Ureter (tissue), 1 donor: Measurements from ENCODE around the gene ZRANB3. TPM values are rescaled to one million over a fixed set of nuclear protein-coding genes. Genes with fewer than 3 reads are reported as not detected.
"Not testable (repeated sequence)": the region's sequence is repeated elsewhere in the genome, so short reads cannot be mapped to it uniquely, and the experiment has no call there.

ENCODE experiments used
- DNase-seq: peaks from one replicate; pipeline ENCODE4 v3.0.0-alpha.2; 2020; ENCODE audit warnings: low spot score
- total RNA-seq: library from RNA; stranded (reverse); gene quantifications from one replicate; pipeline ENCODE4 v1.2.4, GENCODE V29; 2023
- donor health status: DM: yes; HTN: yes; CAD: no.

The ZRANB3 gene
- total RNA-seq, 1 donor from 2014 or later: 16.5 TPM

DNA sequence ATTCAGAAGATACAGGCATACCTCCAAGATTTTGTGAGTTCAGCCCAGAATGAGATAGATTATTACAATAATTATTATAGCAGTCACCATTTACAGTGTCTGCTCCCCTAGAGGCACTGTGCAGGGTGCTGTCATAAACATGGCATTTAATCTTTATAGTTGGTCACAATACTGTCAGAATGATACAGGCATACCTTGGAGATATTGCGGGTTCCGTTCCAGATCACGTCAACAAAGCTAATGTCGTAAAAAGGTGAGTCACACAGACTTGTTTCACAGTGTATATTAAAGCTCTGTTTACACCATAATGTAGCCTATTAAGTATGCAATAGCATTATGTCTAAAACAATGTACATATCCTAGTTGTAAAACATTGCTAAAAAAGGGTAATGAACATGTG lies 45.6 kb downstream of the ZRANB3 start:
- DNase-seq: no peak

- DNase-seq: no peak
These were observed 55.9 kb downstream of the ZRANB3 start for GRCh38 chr2:135475128-135475527.

DNA sequence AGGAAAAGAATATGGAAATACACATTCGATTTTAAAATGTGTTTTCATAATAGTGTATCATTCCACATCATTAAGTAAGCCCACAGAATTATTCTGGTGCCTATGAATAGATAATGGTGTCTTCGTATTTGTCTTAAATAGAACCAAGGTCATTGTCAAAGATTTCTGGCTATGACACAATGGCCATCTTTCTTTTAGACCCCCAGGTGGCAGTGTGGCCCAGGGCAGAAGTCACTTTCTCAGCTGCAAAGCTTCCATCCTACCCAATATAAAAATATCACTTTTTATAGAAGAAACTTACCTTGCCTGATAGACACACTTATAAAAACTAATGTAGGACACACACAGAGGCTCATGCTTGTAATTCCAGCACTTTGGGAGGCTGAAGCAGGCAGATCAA lies 57.5 kb downstream of the ZRANB3 start:
- DNase-seq: no peak

GRCh38 chr2:135471106-135471505 lies 59.9 kb downstream of the ZRANB3 start:
- no peak for DNase-seq

DNA sequence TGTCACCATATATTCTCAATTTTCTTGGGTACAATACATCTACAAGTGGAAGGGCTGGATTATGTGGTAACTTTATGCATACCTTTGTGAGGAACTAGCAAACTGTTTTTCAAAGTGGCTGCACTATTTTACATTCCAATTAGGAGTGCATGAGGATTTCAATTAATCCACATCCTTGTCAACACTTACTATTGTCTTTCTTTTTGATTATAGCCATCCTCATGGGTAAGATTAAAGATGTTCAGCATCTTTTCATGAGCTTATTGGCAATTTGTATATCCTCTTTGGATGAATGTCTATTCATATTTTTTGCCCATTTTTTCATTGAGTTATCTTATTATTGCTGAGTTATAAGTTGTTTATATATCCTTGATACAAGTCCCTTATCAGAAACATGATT lies 73.7 kb downstream of the ZRANB3 start:
- no peak for DNase-seq

DNA sequence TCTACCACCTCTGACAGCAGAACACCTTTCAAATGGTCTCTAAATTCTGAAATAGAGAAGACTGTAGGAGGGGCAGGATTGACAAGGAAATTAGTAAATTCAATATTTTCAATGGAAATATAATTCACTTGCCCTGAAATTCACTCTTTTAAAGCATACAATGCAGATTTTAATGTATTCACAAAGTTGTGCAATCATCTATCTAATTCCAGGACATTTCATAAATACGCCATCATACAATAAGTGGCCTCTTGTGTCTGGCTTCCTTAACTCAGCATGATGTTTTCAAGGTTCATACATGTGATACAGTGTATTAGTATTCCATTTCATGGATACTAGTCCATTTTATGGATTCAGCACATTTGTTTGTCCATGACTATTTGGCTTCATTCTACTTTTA lies 74.2 kb downstream of the ZRANB3 start:
- no peak for DNase-seq

DNA sequence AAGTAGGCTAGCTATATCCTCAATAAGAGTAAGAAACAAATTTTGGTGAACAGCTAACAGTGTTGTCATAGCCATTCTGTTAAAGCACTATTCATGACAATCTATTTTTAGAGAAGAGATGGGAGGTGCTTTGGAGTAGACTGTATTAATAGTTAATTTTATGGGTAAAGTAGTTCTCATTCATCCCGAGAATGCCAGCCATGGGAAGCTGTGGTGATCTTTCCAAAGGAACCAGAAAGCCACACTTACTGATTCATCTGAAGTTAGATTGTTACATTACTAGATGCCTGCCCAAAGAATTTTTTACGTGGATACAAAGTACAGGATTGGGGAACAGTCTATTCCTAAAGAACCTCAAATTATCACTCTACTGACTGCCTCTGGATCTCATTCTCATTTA lies 74.6 kb downstream of the ZRANB3 start:
- no peak for DNase-seq

DNA sequence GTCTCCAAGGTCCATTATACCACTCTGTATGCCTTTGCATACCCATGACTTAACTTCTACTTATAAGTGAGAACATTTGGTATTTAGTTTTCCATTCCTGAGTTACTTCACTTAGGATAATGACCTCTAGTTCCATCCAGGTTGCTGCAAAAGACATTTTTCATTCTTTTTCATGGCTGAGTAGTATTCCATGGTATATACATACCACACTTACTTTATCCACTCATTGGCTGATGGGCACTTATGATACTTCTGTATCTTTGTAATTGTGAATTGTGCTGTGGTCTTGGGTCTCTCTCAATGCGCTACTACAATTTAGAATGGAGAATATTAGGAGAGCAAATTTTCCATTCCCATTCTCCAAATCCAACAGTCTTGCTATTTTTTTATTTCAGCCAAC lies 76.4 kb downstream of the ZRANB3 start:
- no peak for DNase-seq

GRCh38 chr2:135453027-135453426 lies 78.0 kb downstream of the ZRANB3 start:
- not testable (repeated sequence) for DNase-seq

GRCh38 chr2:135451966-135452365 lies 79.1 kb downstream of the ZRANB3 start:
- DNase-seq: no peak

DNA sequence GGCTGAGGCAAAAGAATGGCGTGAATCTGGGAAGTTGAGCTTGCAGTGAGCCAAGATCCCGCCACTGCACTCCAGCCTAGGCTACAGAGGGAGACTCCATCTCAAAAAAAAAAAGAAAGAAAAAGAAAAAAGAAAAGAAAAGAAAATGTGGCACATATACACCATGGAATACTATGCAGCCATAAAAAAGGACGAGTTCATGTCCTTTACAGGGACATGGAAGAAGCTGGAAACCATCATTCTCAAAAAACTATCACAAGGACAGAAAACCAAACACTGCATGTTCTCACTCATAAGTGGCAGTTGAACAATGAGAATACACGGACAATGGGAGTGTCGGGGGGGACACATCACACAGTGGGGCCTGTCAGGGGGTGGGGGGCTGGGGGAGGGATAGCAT lies 88.0 kb downstream of the ZRANB3 start:
- not testable (repeated sequence) for DNase-seq

- not testable (repeated sequence) for DNase-seq
These were observed 95.9 kb downstream of the ZRANB3 start for GRCh38 chr2:135435155-135435554.

- no peak for DNase-seq
These were observed 106.2 kb downstream of the ZRANB3 start for GRCh38 chr2:135424849-135425248.

DNA sequence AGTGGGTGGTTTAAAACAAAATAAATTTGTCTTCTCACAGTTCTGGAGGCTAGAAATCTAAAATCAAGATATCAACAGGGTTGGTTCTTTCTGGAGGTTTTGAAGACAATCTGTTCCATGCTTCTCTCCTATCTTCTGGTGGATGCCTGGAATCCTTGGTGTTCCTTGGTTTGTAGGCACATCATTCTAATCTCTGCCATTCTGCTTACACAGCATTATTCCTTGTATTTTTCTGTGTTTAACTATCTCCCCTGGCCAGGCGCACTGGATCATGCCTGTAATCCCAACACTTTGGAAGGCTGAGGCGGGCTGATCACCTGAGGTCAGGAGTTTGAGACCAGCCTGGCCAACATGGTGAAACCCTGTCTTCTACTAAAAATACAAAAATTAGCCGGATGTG lies 108.1 kb downstream of the ZRANB3 start:
- DNase-seq: no peak

GRCh38 chr2:135411646-135412045 lies 119.4 kb downstream of the ZRANB3 start:
- no peak for DNase-seq

DNA sequence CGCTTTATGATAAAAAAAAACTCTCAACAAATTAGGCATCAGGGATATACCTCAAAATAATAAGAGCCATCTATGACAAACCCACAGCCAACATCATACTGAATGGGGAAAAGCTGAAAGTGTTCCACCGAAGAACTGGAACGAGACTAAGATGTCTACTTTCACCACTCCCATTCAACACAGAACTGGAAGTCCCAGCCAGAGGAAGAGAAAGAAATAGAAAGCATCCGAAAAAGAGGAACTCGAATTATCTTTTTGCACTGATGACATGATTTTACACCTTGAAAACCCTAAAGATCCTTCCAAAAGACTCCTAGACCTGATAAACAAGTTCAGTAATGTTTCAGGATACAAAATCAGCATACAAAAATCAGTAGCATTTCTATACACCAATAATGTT lies 121.6 kb downstream of the ZRANB3 start:
- no peak for DNase-seq

DNA sequence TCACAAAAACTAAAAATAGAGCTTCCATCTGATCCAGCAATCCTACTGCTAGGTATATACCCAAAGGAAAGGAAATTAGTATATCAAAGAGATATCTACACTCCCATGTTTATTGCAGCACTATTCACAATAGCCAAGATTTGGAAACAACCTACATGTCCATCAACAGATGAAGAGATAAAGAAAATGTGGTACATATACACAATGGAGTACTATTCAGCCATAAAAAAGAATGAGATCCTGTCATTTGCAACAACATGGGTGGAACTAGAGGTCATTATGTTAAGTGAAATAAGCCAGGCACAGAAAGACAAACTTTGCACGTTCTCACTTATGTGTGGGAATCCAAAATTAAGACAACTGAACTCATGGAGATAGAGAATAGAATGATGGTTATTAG lies 134.8 kb downstream of the ZRANB3 start:
- DNase-seq: not testable (repeated sequence)

GRCh38 chr2:135386993-135387392 lies 144.0 kb downstream of the ZRANB3 start:
- DNase-seq: no peak

GRCh38 chr2:135378591-135378990 lies 152.4 kb downstream of the ZRANB3 start:
- DNase-seq: no peak

- DNase-seq: no peak
These were observed 157.3 kb downstream of the ZRANB3 start for GRCh38 chr2:135373702-135374101.

GRCh38 chr2:135349941-135350340 lies 181.1 kb downstream of the ZRANB3 start:
- no peak for DNase-seq

- DNase-seq: not testable (repeated sequence)
These were observed 182.8 kb downstream of the ZRANB3 start for GRCh38 chr2:135348096-135348704.

DNA sequence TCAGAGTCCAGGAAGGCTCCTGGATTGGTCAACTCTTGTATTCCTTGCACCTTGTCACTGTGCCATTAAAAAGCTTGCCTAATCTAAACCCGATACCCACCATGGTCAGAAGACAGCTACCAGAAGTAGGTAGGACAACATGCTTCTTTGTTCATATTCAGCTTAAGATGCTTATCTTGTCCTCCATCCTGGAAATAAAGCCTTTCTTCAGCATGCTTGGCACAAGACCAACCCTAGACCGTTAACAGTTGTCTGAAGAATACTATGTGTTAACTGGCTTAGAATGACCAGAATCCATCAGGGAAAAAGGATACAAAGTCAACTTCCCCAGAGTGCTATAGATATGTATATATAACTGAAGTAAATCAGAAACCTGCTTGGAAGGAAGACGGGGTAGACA lies 193.9 kb downstream of the ZRANB3 start:
- DNase-seq: no peak

GRCh38 chr2:135335256-135335655 lies 195.8 kb downstream of the ZRANB3 start:
- DNase-seq: no peak
